ENCODE results near the gene SH3D21.

Gene SH3D21

GRCh38 chr1:36327421-36328087 lies 21.4 kb downstream of the SH3D21 start:
- DNase-seq, result peak in 2 of 3 donors; percentile 72 to 75
- no peaks in the 10 kb centered on the region for H3K27me3 ChIP-seq (replicated peaks in 2 of 5; ENCODE audit: control insufficient read depth in 4 of 5, insufficient read depth in 5 of 5, low read length in 4 of 5)
- H3K9me3 ChIP-seq (ENCODE audit: control extremely low read depth in 1 of 5, control insufficient read depth in 4 of 5, insufficient read depth in 2 of 5, low read depth in 1 of 5, low read length in 4 of 5), result no peaks in the 10 kb centered on the region
- peaks cover 4 to 49% (median 48%) of the 10 kb centered on the region in 4 experiments for H3K4me1 ChIP-seq (ENCODE audit: control extremely low read depth in 1 of 4, control insufficient read depth in 4 of 4, insufficient read depth in 4 of 4, low read length in 3 of 4)
- no peaks in the 10 kb centered on the region for H3K36me3 ChIP-seq (ENCODE audit: control insufficient read depth in 4 of 4, insufficient read depth in 4 of 4, low read length in 3 of 4)
- 84% methylated on average over 9 of the region's 9 CpGs for WGBS (ENCODE audit: insufficient coverage)
- no peak overlapping the region for H3K27ac ChIP-seq (ENCODE audit: insufficient read depth in 1 of 2, low read depth in 1 of 2, low read length in 2 of 2, poor library complexity in 1 of 2, severe bottlenecking in 2 of 2)
- ChIA-PET CTCF (interaction anchor here (0.9 to 2.2 kb wide), 3 partner anchors 15 to 99 kb away, joined by 3 to 9 read pairs (median 5); partner anchors contain the start of gene SH3D21), POLR2A (interaction anchor here (1.1 kb wide), 1 partner anchor 22 kb away, joined by 3 read pairs; no protein-coding TSS in a partner anchor)
- no peak overlapping the region for H3K4me3 ChIP-seq (ENCODE audit: control insufficient read depth in 1 of 7, extremely low read depth in 1 of 7, insufficient read depth in 4 of 7, low read depth in 2 of 7, low read length in 6 of 7)

DNA sequence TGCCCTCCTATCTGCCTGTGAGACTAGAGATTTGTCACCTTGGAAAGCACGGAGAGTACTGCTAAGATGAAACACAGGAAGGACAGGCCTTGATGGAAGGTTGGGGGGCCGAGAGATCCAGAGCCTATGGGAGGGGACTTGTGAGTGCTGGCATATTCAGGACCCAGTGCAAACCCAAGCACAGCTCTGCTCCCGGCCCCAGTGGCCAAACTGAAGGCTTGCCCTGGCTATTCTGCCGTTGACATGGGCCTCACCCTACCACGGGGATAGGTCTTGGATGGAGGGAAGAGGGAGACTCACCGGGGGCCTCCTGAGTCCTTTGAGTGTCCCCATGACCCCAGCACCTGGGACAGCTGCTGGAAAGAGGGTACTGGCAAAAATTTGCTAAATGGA lies 21.9 kb downstream of the SH3D21 start:
- Histone ChIP-seq H3K4me1 (ENCODE audit: control extremely low read depth in 1 of 4, control insufficient read depth in 4 of 4, insufficient read depth in 4 of 4, low read length in 3 of 4) (peaks cover 4 to 49% (median 43%) of the 10 kb centered on the region in 4 experiments), H3K36me3 (ENCODE audit: control insufficient read depth in 4 of 4, insufficient read depth in 4 of 4, low read length in 3 of 4) (no peaks in the 10 kb centered on the region), H3K27ac (ENCODE audit: insufficient read depth in 1 of 2, low read depth in 1 of 2, low read length in 2 of 2, poor library complexity in 1 of 2, severe bottlenecking in 2 of 2) (no peak overlapping the region), H3K4me3 (ENCODE audit: control insufficient read depth in 1 of 7, extremely low read depth in 1 of 7, insufficient read depth in 4 of 7, low read depth in 2 of 7, low read length in 6 of 7) (no peak overlapping the region), H3K9me3 (ENCODE audit: control extremely low read depth in 1 of 5, control insufficient read depth in 4 of 5, insufficient read depth in 2 of 5, low read depth in 1 of 5, low read length in 4 of 5) (no peaks in the 10 kb centered on the region), H3K27me3 (replicated peaks in 2 of 5; ENCODE audit: control insufficient read depth in 4 of 5, insufficient read depth in 5 of 5, low read length in 4 of 5) (no peaks in the 10 kb centered on the region)
- ChIA-PET CTCF (no interaction called here), POLR2A (no interaction called here)
- whole genome bisulfite sequencing (ENCODE audit: insufficient coverage), result 93% methylated on average over 5 of the region's 6 CpGs
- no peak for DNase-seq

- 69% methylated on average over 6 of the region's 6 CpGs for WGBS (ENCODE audit: insufficient coverage)
- no peak for DNase-seq
- CTCF ChIA-PET, result no interaction called here
- Histone ChIP-seq H3K27ac (ENCODE audit: insufficient read depth in 1 of 2, low read depth in 1 of 2, low read length in 2 of 2, poor library complexity in 1 of 2, severe bottlenecking in 2 of 2) (no peak overlapping the region), H3K4me1 (ENCODE audit: control extremely low read depth in 1 of 4, control insufficient read depth in 4 of 4, insufficient read depth in 4 of 4, low read length in 3 of 4) (peaks cover 4 to 47% (median 42%) of the 10 kb centered on the region in 4 experiments), H3K4me3 (ENCODE audit: control insufficient read depth in 1 of 7, extremely low read depth in 1 of 7, insufficient read depth in 4 of 7, low read depth in 2 of 7, low read length in 6 of 7) (no peak overlapping the region), H3K36me3 (ENCODE audit: control insufficient read depth in 4 of 4, insufficient read depth in 4 of 4, low read length in 3 of 4) (no peaks in the 10 kb centered on the region), H3K9me3 (ENCODE audit: control extremely low read depth in 1 of 5, control insufficient read depth in 4 of 5, insufficient read depth in 2 of 5, low read depth in 1 of 5, low read length in 4 of 5) (no peaks in the 10 kb centered on the region), H3K27me3 (replicated peaks in 2 of 5; ENCODE audit: control insufficient read depth in 4 of 5, insufficient read depth in 5 of 5, low read length in 4 of 5) (no peaks in the 10 kb centered on the region)
- POLR2A ChIA-PET, result no interaction called here
Measured at GRCh38 chr1:36328713-36329112, 22.5 kb downstream of the SH3D21 start.

- 93% methylated on average over 9 of the region's 9 CpGs for WGBS (ENCODE audit: insufficient coverage)
- POLR2A ChIA-PET, result no interaction called here
- peaks cover 1 to 36% (median 31%) of the 10 kb centered on the region in 4 experiments for H3K4me1 ChIP-seq (ENCODE audit: control extremely low read depth in 1 of 4, control insufficient read depth in 4 of 4, insufficient read depth in 4 of 4, low read length in 3 of 4)
- CTCF ChIA-PET, result no interaction called here
- H3K27me3 ChIP-seq (replicated peaks in 2 of 5; ENCODE audit: control insufficient read depth in 4 of 5, insufficient read depth in 5 of 5, low read length in 4 of 5), result no peaks in the 10 kb centered on the region
- no peaks in the 10 kb centered on the region for H3K36me3 ChIP-seq (ENCODE audit: control insufficient read depth in 4 of 4, insufficient read depth in 4 of 4, low read length in 3 of 4)
- no peaks in the 10 kb centered on the region for H3K9me3 ChIP-seq (ENCODE audit: control extremely low read depth in 1 of 5, control insufficient read depth in 4 of 5, insufficient read depth in 2 of 5, low read depth in 1 of 5, low read length in 4 of 5)
- no peak overlapping the region for H3K4me3 ChIP-seq (ENCODE audit: control insufficient read depth in 1 of 7, extremely low read depth in 1 of 7, insufficient read depth in 4 of 7, low read depth in 2 of 7, low read length in 6 of 7)
- no peak overlapping the region for H3K27ac ChIP-seq (ENCODE audit: insufficient read depth in 1 of 2, low read depth in 1 of 2, low read length in 2 of 2, poor library complexity in 1 of 2, severe bottlenecking in 2 of 2)
- DNase-seq, result no peak
Measured at GRCh38 chr1:36329817-36330216, 23.6 kb downstream of the SH3D21 start.

DNA sequence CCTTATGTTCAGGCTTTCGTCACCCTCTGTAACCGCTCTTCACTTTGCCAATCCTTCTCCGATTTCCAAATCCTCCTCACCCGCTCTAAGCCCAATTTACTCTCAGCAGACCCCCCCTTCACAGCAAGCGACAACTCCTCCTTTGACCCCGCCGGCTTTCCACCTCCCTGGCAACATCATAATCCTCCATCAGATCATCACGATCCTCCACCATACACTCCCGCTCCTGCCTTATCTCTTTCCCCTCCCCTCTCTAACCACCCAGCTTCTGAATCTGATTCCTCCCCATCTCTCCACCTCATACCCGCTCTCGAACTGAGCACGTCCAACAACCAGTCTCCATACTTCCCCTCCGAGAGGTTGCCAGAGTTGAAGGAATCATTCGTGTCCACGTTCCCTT lies 24.8 kb downstream of the SH3D21 start:
- ChIA-PET POLR2A (no interaction called here), CTCF (interaction anchor here (1.3 to 2.0 kb wide), 2 partner anchors 12 to 67 kb away, joined by 3 to 7 read pairs; partner anchors contain the start of gene LSM10)
- Histone ChIP-seq H3K27ac (ENCODE audit: insufficient read depth in 1 of 2, low read depth in 1 of 2, low read length in 2 of 2, poor library complexity in 1 of 2, severe bottlenecking in 2 of 2) (no peak overlapping the region), H3K27me3 (replicated peaks in 2 of 5; ENCODE audit: control insufficient read depth in 4 of 5, insufficient read depth in 5 of 5, low read length in 4 of 5) (no peaks in the 10 kb centered on the region), H3K4me3 (ENCODE audit: control insufficient read depth in 1 of 7, extremely low read depth in 1 of 7, insufficient read depth in 4 of 7, low read depth in 2 of 7, low read length in 6 of 7) (no peak overlapping the region), H3K36me3 (ENCODE audit: control insufficient read depth in 4 of 4, insufficient read depth in 4 of 4, low read length in 3 of 4) (no peaks in the 10 kb centered on the region), H3K9me3 (ENCODE audit: control extremely low read depth in 1 of 5, control insufficient read depth in 4 of 5, insufficient read depth in 2 of 5, low read depth in 1 of 5, low read length in 4 of 5) (no peaks in the 10 kb centered on the region), H3K4me1 (ENCODE audit: control extremely low read depth in 1 of 4, control insufficient read depth in 4 of 4, insufficient read depth in 4 of 4, low read length in 3 of 4) (peaks cover 0 to 32% (median 29%) of the 10 kb centered on the region in 4 experiments)
- WGBS (ENCODE audit: insufficient coverage), result 95% methylated on average over 15 of the region's 15 CpGs
- no peak for DNase-seq

DNA sequence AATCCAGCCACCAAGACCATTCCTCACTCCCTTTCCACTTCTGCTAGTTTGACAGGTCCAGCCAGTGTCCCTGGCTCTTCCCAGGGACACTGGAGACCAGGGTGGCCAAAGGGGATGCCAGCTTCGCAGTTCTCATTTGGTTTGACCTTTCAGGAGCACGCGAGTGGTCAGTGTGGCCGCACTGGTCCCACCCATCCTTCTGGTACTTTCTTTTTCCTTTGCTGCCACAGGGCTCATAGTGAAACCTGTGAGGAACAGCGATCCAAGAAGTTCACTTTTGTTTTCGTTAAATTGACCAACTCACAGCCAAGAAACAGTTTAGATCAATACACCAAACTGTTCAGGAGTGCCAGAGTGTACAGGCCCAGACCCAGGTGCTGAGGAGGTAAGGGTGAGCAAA lies 31.7 kb downstream of the SH3D21 start:
- no peaks in the 10 kb centered on the region for H3K9me3 ChIP-seq (ENCODE audit: control extremely low read depth in 1 of 5, control insufficient read depth in 4 of 5, insufficient read depth in 2 of 5, low read depth in 1 of 5, low read length in 4 of 5)
- DNase-seq, result no peak
- CTCF ChIA-PET, result interaction anchor here (1.6 kb wide), 1 partner anchor 87 kb away, joined by 5 read pairs; no protein-coding TSS in a partner anchor
- H3K27ac ChIP-seq (ENCODE audit: insufficient read depth in 1 of 2, low read depth in 1 of 2, low read length in 2 of 2, poor library complexity in 1 of 2, severe bottlenecking in 2 of 2), result no peak overlapping the region
- H3K27me3 ChIP-seq (replicated peaks in 2 of 5; ENCODE audit: control insufficient read depth in 4 of 5, insufficient read depth in 5 of 5, low read length in 4 of 5), result no peaks in the 10 kb centered on the region
- POLR2A ChIA-PET, result no interaction called here
- H3K4me3 ChIP-seq (ENCODE audit: control insufficient read depth in 1 of 7, extremely low read depth in 1 of 7, insufficient read depth in 4 of 7, low read depth in 2 of 7, low read length in 6 of 7), result no peak overlapping the region
- H3K4me1 ChIP-seq (ENCODE audit: control extremely low read depth in 1 of 4, control insufficient read depth in 4 of 4, insufficient read depth in 4 of 4, low read length in 3 of 4), result peaks cover 0 to 12% (median 8%) of the 10 kb centered on the region in 4 experiments
- 100% methylated on average over 3 of the region's 6 CpGs for WGBS (ENCODE audit: insufficient coverage)
- peaks cover 0 to 29% (median 14%) of the 10 kb centered on the region in 4 experiments for H3K36me3 ChIP-seq (ENCODE audit: control insufficient read depth in 4 of 4, insufficient read depth in 4 of 4, low read length in 3 of 4)

- Histone ChIP-seq H3K4me1 (ENCODE audit: control extremely low read depth in 1 of 4, control insufficient read depth in 4 of 4, insufficient read depth in 4 of 4, low read length in 3 of 4) (peaks cover 0 to 14% (median 8%) of the 10 kb centered on the region in 4 experiments), H3K9me3 (ENCODE audit: control extremely low read depth in 1 of 5, control insufficient read depth in 4 of 5, insufficient read depth in 2 of 5, low read depth in 1 of 5, low read length in 4 of 5) (no peaks in the 10 kb centered on the region), H3K27ac (ENCODE audit: insufficient read depth in 1 of 2, low read depth in 1 of 2, low read length in 2 of 2, poor library complexity in 1 of 2, severe bottlenecking in 2 of 2) (no peak overlapping the region), H3K36me3 (ENCODE audit: control insufficient read depth in 4 of 4, insufficient read depth in 4 of 4, low read length in 3 of 4) (peaks cover 7 to 42% (median 22%) of the 10 kb centered on the region in 4 experiments), H3K27me3 (replicated peaks in 2 of 5; ENCODE audit: control insufficient read depth in 4 of 5, insufficient read depth in 5 of 5, low read length in 4 of 5) (no peaks in the 10 kb centered on the region), H3K4me3 (ENCODE audit: control insufficient read depth in 1 of 7, extremely low read depth in 1 of 7, insufficient read depth in 4 of 7, low read depth in 2 of 7, low read length in 6 of 7) (no peak overlapping the region)
- DNase-seq, result no peak
- ChIA-PET POLR2A (no interaction called here), CTCF (interaction anchor here (1.6 kb wide), 1 partner anchor 85 kb away, joined by 5 read pairs; no protein-coding TSS in a partner anchor)
- WGBS (ENCODE audit: insufficient coverage), result 56% methylated on average over 7 of the region's 7 CpGs
Measured at GRCh38 chr1:36339215-36339614, 33.0 kb downstream of the SH3D21 start.
